Keratinocyte (primary cell): ENCODE measurements around the gene MAEL. TPM values are rescaled to one million over a fixed set of nuclear protein-coding genes. Genes with fewer than 3 reads are reported as not detected.
A peak's percentile ranks its signal among the peaks of the same experiment; 100 is the strongest.

Experiments used
- DNase-seq: peaks from one replicate; pipeline ENCODE4 v3.0.0-alpha.2; 2011; ENCODE audit warnings: low read depth, missing footprints, low spot score
- FAIRE-seq: peaks from 2 replicates; lab custom pipeline; 2011; peaks lifted over from hg19 to GRCh38; lab: Jason Lieb, UNC
- H2AFZ ChIP-seq: 2 replicates; pipeline ENCODE4 v1.6.0; 2012; ENCODE audit warnings: low read length, control low read depth, inconsistent platforms; ENCODE audit not compliant: control insufficient read depth
- H3K27ac ChIP-seq: 2 replicates; pipeline ENCODE4 v1.5.1; 2011; ENCODE audit warnings: low read length; ENCODE audit not compliant: control insufficient read depth, insufficient read depth
- H3K27me3 ChIP-seq: 3 replicates; pipeline ENCODE4 v1.6.0; 2011; ENCODE audit warnings: low read length; ENCODE audit not compliant: control insufficient read depth, insufficient read depth; ENCODE audit errors: extremely low read depth
- H3K36me3 ChIP-seq, 2 experiments: 2 replicates in 1 of 2; 3 replicates in 1 of 2; pipeline ENCODE4 v1.5.1; 2011; ENCODE audit warnings: low read length in 2 of 2, mild to moderate bottlenecking in 1 of 2; ENCODE audit not compliant: control insufficient read depth in 2 of 2, insufficient read depth in 2 of 2; ENCODE audit errors: extremely low read depth in 1 of 2
- H3K4me1 ChIP-seq: 3 replicates; pipeline ENCODE4 v1.5.1; 2011; ENCODE audit warnings: low read length; ENCODE audit not compliant: control insufficient read depth, insufficient read depth; ENCODE audit errors: extremely low read depth
- H3K4me2 ChIP-seq: 3 replicates; pipeline ENCODE4 v1.6.0; 2011; ENCODE audit warnings: low read depth, low read length; ENCODE audit not compliant: control insufficient read depth, insufficient read depth; ENCODE audit errors: extremely low read depth
- H3K4me3 ChIP-seq, 3 experiments: fragments of 200-600 bp in 1 of 3; sonication (generic) in 1 of 3; 2 replicates in 2 of 3; 3 replicates in 1 of 3; pipeline ENCODE4 v1.5.1; 2011 to 2016; ENCODE audit warnings: low read length in 3 of 3, mild to moderate bottlenecking in 3 of 3, control low read depth in 2 of 3, inconsistent platforms in 1 of 3, low read depth in 1 of 3, mixed read lengths in 1 of 3, mixed run types in 1 of 3, moderate library complexity in 1 of 3; ENCODE audit not compliant: control insufficient read depth in 2 of 3, insufficient read depth in 2 of 3; ENCODE audit errors: extremely low read depth in 1 of 3
- H3K79me2 ChIP-seq: 2 replicates; pipeline ENCODE4 v1.6.0; 2012; ENCODE audit warnings: low read length; ENCODE audit not compliant: control insufficient read depth, insufficient read depth
- H3K9ac ChIP-seq: 3 replicates; pipeline ENCODE4 v1.6.0; 2011; ENCODE audit warnings: low read length; ENCODE audit not compliant: control insufficient read depth, insufficient read depth; ENCODE audit errors: extremely low read depth
- H3K9me1 ChIP-seq: 3 replicates; pipeline ENCODE4 v1.6.0; 2011; ENCODE audit warnings: low read length; ENCODE audit not compliant: control insufficient read depth, insufficient read depth; ENCODE audit errors: extremely low read depth
- H3K9me3 ChIP-seq: 2 replicates; pipeline ENCODE4 v1.5.1; 2012; ENCODE audit warnings: low read depth, low read length; ENCODE audit not compliant: control insufficient read depth
- H4K20me1 ChIP-seq: 3 replicates; pipeline ENCODE4 v1.6.0; 2011; ENCODE audit warnings: low read length; ENCODE audit not compliant: control insufficient read depth, insufficient read depth; ENCODE audit errors: extremely low read depth
- EZH2 ChIP-seq: IDR thresholded peaks from one replicate; pipeline ENCODE4 v1.6.1; 2012; ENCODE audit warnings: inconsistent platforms, mild to moderate bottlenecking, low read length, moderate library complexity
- dilution Hi-C: fragments of 300-500 bp; cut with MboI; formaldehyde crosslinking; loops from one replicate; pipeline ENCODE4 v1.7.0; 2020; ENCODE audit warnings: low sequenced_read_pairs; ENCODE audit not compliant: extremely low pct_ligation_motif_present
- polyA plus RNA-seq, 5 experiments: library from polyadenylated mRNA; depleted of rRNA in 3 of 5; stranded (reverse) in 3 of 5; stranded (forward) in 1 of 5; unstranded in 1 of 5; fragments of >200 nt; gene quantifications; 1 replicate in 1 of 5; 2 replicates in 3 of 5; 3 replicates in 1 of 5; pipeline versions ENCODE4 v1.2.1 to v1.2.3, GENCODE V29; 2011 to 2012; ENCODE audit warnings: missing spikeins in 2 of 5, low read depth in 1 of 5, low replicate concordance in 1 of 5
- TF ChIP-seq, protein P1 (sequence below), 3 experiments: IDR thresholded peaks in 1 of 3; conservative IDR thresholded peaks in 1 of 3; optimal IDR thresholded peaks in 1 of 3; 2 replicates in 2 of 3; 3 replicates in 1 of 3; pipeline versions ENCODE3 to v1.5.1; 2011; ENCODE audit warnings: low read length in 3 of 3, mild to moderate bottlenecking in 3 of 3, moderate library complexity in 2 of 3, control low read depth in 1 of 3, inconsistent platforms in 1 of 3; ENCODE audit not compliant: insufficient read depth in 2 of 3; ENCODE audit errors: extremely low read depth in 1 of 3

The MAEL gene
- polyA plus RNA-seq, 1 donor (not counting 4 experiments of a cell fraction or from before 2014, with no cell fraction given) = not detected

DNA sequence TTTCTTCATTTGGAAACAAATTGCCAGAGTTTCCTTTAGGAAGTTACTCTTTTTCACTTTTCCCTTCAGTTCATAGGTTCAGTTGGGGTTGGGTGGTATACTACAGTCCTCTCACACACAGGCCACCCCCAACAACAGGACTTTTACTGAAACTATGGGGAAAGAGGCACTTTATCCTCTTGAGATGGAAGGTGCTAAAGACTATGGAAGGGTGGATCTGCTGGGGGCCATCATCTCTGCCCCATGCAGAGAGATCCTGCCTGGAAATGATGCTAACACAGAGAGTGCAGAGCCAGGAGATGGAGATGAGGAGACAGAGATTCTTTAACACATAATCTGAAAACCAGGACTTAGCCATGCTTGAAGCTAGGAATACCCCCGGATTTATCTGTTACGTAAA is 38.0 kb upstream of the MAEL start:
- no peaks in the 10 kb centered on the region for H3K36me3 ChIP-seq
- H3K27ac ChIP-seq = no peak overlapping the region
- TF ChIP-seq, protein P1, sequence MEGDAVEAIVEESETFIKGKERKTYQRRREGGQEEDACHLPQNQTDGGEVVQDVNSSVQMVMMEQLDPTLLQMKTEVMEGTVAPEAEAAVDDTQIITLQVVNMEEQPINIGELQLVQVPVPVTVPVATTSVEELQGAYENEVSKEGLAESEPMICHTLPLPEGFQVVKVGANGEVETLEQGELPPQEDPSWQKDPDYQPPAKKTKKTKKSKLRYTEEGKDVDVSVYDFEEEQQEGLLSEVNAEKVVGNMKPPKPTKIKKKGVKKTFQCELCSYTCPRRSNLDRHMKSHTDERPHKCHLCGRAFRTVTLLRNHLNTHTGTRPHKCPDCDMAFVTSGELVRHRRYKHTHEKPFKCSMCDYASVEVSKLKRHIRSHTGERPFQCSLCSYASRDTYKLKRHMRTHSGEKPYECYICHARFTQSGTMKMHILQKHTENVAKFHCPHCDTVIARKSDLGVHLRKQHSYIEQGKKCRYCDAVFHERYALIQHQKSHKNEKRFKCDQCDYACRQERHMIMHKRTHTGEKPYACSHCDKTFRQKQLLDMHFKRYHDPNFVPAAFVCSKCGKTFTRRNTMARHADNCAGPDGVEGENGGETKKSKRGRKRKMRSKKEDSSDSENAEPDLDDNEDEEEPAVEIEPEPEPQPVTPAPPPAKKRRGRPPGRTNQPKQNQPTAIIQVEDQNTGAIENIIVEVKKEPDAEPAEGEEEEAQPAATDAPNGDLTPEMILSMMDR (optimal IDR thresholded peaks at IDR 0.05 in 1 of 3, IDR thresholded peaks at IDR 0.05 in 1 of 3, conservative IDR thresholded peaks at IDR 0.05 in 1 of 3; ENCODE audit: extremely low read depth in 1 of 3, insufficient read depth in 2 of 3, low read length in 3 of 3) = no peak
- TF ChIP-seq EZH2 = no peak
- H3K9me1 ChIP-seq = no peaks in the 10 kb centered on the region
- no peak overlapping the region for H3K9ac ChIP-seq
- H3K4me2 ChIP-seq = no peak overlapping the region
- dilution Hi-C loops = no loop called here
- H3K9me3 ChIP-seq = no peaks in the 10 kb centered on the region
- no peak for FAIRE-seq
- H4K20me1 ChIP-seq = no peaks in the 10 kb centered on the region
- no peak for DNase-seq
- H2AFZ ChIP-seq = no peak overlapping the region
- peaks cover 31% of the 10 kb centered on the region for H3K27me3 ChIP-seq
- H3K4me3 ChIP-seq = no peak overlapping the region
- H3K4me1 ChIP-seq = peaks cover 3% of the 10 kb centered on the region
- no peaks in the 10 kb centered on the region for H3K79me2 ChIP-seq

GRCh38 chr1:166952002-166952746 is 36.9 kb upstream of the MAEL start:
- no peaks in the 10 kb centered on the region for H4K20me1 ChIP-seq
- H3K9me1 ChIP-seq = no peaks in the 10 kb centered on the region
- H3K4me1 ChIP-seq = peaks cover 3% of the 10 kb centered on the region
- H3K4me2 ChIP-seq = no peak overlapping the region
- no peak overlapping the region for H3K27ac ChIP-seq
- dilution Hi-C loops = no loop called here
- DNase-seq (peak; percentile 45), FAIRE-seq (peak; percentile 69)
- no peaks in the 10 kb centered on the region for H3K79me2 ChIP-seq
- no peaks in the 10 kb centered on the region for H3K36me3 ChIP-seq
- TF ChIP-seq, protein P1 (optimal IDR thresholded peaks at IDR 0.05 in 1 of 3, IDR thresholded peaks at IDR 0.05 in 1 of 3, conservative IDR thresholded peaks at IDR 0.05 in 1 of 3; ENCODE audit: extremely low read depth in 1 of 3, insufficient read depth in 2 of 3, low read length in 3 of 3) = no peak
- TF ChIP-seq EZH2 = no peak
- H3K4me3 ChIP-seq = no peak overlapping the region
- no peak overlapping the region for H2AFZ ChIP-seq
- peaks cover 28% of the 10 kb centered on the region for H3K27me3 ChIP-seq
- no peaks in the 10 kb centered on the region for H3K9me3 ChIP-seq
- no peak overlapping the region for H3K9ac ChIP-seq
